HG03354 (cell line): Measurements from ENCODE around the gene RALGDS.
"Not testable (repeated sequence)": the region's sequence is repeated elsewhere in the genome, so short reads cannot be mapped to it uniquely, and the experiment has no call there.

ENCODE experiments used
- ATAC-seq: cut with Tn5 transposase; IDR thresholded peaks from one replicate; pipeline ENCODE4 v1.9.1; 2021; ENCODE audit warnings: mild to moderate bottlenecking; ENCODE audit not compliant: unreplicated experiment, poor library complexity, severe bottlenecking

Gene RALGDS

DNA sequence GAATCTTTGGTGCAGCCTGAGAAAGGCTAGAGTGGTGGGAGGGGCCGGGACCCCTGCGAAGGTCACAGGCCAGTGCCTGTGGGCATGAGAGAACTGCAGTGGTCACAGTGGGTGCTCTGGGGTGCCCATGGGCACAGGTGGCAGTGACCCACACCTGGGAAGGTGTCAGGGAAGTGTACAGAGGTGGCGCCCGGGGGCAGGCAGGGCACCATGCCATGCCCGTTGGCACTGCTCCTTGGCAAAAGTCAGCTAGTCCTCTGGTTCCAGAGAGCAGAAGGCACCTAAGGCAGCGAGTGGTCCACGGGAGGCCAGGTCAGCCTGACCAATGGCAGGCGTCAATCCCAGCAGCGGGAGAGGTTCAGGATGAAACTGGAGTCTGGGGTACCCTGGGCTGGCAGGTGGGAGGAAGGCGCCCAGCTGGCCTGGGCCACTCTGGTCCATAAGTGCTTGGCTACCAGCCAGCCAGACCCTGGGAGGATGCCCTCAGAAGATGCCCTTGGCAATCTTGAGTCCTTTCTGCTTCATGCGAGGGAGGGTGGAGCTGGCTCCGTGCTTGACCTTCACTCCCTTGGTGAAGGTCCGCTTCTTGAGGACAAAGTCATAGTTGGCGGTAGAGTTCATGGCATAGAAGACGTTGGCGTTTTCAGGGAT lies 22.8 kb downstream of the RALGDS start:
- no peak for ATAC-seq

DNA sequence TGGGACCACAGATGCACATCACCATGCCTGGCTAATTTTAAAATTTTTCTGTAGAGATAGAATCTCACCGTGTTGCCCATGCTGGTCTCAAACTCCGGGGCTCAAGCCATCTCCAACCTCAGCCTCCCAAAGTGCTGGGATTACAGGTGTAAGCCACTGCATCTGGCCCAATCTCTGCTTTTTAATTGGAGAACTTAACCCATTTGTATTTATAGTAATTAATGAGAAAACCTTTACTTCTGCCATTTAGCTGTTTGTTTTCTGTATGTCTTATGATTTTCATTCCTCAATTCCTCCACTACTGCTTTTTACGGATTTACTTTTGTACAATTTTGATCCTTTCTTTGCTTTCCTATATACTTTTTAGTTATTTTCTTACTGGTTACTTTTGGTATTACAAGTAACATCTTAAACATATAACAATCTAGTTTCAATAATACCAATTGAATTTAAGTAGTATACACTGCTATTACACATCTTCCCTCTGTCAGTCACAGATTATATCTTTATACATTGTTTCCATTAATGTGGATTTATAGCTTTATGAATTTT lies 26.1 kb downstream of the RALGDS start:
- ATAC-seq = no peak

DNA sequence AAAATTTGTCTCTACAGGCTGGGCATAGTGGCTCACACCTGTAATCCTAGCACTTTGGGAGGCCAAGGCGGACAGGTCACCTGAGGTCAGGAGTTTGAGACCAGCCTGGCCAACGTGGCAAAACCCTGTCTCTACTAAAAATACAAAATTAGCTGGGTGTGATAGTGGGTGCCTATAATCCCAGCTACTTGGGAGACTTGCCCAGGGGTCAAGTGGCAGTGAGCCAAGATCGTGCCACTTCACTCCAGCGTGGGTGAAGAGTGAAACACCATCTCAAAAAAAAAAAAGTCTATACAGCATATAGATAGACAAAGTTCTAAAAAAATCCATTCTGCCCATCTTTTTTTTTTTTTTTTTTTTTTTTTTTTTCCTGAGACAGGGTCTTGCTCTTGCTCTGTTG lies 26.7 kb downstream of the RALGDS start:
- ATAC-seq = not testable (repeated sequence)

DNA sequence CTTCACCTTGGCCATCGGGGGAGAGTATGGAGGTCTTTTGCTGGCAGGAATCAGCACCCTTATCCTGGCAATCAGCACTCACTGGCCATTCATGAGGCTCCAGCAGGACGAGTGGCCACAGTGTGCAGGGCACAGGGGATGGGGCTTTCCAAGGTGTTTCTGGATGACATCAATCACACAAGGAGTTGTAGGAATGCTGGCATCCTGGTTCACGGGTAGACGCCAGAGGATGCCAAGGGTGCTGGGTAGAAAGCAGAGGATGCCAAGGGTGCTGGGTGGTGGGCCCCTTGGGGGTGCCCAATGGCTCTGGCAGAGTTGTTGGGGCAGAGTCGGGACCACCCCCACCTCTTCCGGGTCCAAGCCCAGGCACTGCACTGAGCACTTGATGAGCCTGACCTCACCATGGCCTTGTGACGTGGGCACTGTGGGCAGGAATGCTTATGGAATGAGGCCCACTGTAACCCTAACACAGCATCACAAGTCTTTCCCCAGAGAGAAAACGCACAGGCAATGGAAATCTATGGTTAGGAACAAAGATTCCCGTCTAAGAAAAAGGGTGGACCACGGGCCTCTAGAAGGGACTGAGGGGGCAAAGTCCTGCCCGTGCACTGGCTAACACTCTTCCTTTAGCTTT lies 30.2 kb downstream of the RALGDS start:
- no peak for ATAC-seq

DNA sequence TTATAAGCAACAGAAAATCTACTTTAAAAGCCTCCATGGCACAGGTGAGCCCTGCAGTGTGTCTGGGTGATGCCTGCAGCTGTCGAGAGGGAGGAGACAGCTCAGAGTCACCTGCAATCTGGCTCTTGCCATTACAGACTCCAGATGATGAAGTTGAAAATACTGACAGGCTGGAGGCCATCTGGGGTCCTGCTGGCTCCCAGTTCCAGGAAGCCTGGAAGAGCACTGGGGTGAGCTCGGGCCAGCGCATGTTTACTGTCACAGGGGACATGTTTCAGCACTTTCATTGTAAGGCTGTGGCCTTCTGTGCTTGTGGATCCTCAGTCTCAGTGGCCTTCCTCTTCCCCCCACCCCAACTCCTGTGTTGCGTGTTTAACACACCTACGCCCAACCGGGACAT lies 30.9 kb downstream of the RALGDS start:
- no peak for ATAC-seq

DNA sequence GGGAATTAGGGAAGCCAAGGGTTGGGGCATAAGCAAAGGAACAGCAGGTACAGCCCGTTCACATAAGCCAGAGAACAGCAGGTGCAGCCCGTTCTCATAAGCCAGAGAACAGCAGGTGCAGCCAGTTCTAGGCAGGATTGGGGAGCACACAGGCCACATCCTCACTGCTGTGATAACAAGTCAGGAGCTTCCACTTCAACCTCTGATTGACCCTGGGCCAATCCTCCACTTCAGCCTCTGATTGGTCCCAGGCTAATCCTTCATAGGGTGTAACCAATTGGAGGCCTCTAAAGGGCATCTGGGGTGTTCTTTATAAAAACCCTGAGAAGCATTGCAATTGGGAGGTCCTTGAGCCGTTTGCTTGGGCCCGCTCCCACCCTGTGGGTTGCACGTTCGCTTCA lies 31.8 kb downstream of the RALGDS start:
- no peak for ATAC-seq

DNA sequence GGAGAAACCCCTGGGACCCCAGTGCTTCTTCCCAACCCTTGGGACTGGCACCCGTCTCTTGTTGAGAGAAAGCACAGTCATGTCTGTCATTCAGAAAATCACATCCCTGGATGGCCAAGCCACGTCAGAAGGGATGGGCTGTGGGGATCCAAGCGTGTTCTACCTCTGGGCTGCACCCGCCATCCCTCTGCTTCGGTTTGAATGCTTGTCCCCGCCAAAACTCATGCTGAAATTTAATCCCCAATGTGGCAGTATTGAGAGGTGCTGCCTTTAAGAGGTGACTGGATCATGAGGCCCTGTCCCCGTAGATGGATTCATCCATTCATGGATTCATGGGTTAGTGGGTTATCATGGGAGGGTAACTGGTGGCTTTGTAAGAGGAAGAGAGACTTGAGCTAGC lies 32.3 kb downstream of the RALGDS start:
- no peak for ATAC-seq

DNA sequence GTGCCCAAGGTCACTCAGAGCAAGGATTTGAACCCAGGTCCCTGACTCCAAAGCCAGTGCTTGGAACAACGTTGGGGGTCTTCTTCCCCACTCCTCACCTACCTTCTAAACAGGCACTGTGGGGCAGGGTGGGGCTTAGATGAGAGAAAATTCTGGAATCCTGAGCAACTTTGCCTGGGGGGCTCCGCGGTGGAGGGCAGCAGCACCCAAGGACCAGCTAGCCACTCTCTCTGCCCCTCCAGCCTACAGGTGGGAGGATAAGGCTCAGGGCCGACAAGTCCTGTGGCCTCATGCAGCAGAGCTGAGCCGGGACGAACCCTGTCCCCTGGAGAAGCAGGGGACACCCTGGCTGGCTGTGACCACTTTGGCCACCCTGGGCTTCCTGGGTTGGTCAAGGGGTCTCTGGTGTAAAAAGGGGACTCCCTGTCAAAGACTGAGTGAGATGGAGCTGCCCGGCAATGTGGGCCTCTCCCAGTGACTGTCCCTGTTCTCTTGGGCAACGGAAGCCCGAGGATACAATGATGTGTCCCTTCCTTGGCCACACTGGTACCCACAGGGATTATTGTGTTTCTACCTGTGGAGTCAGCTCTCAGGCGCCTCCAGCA lies 32.8 kb downstream of the RALGDS start:
- no peak for ATAC-seq

DNA sequence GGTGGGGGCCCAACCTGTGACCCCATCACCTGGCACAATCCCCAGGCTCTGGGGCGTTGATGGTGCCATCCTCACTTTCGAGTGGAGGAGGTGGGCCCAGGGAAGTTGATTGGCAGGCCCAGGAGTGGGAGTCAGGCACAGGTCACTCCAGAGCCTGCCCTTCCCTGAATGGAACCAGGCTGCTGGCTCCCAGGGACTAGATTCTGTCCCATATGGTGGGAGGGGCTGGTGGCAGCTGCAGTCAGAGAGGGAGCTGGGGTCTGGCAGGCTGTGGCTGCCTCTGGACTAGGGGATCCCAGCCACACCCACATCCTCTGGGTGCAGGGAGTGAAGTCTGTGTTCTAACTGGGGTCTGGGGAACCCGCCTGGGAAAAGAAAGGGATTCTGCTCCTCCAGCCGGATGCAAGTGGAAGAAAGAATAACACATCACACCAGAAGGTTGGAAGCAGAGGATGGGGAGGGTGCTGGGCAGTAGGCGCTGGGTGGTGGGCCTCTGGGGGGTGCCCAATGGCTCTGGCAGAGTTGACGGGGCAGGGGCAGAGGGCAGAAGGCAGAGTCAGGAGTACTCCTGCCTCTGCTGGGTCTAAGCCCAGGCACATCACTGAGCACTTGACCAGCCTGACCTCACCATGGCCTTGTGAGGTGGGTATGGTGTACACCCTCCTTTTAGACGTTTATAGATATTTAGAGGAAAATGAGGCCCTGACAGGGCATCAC lies 33.5 kb downstream of the RALGDS start:
- no peak for ATAC-seq

DNA sequence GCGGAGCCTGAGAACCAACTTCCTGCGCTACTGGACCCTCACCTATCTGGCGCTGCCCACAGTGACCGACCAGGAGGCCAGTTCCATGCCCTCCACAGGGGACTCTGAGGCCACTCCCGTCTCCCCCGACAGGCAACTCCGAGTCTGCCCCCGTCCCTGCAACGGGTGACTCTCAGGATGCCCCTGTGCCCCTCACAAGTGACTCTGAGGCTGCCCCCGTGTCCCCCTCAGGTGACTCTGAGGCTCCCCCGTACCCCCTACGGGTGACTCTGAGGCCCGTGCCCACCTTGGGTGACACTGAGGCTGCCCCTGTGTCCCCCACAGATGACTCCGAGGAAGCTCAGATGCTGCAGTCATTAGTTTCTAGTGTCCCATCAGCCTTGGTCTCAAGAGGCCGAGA lies 34.1 kb downstream of the RALGDS start:
- ATAC-seq = no peak

DNA sequence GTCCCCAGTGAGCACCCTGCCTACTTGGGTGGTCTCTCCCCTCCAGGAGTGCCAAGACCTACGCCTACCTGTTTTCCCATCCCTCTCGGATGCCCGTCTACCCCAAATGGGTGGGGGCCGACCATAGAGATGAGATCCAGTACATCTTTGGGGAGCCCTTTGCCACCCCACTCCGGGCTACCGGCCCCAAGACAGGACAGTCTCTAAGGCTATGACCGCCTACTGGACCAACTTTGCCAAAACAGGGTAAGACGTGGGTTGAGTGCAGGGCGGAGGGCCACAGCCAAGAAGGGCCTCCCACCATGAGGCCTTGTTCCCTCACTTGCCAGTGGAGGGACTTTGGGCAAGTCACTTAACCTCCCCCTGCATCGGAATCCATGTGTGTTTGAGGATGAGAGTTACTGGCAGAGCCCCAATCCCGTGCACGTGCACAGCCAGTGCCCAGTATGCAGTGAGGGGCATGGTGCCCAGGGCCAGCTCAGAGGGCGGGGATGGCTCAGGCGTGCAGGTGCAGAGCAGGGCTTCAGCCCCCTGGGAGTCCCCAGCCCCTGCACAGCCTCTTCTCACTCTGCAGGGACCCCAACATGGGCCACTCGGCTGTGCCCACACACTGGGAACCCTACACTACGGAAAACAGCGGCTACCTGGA lies 34.7 kb downstream of the RALGDS start:
- not testable (repeated sequence) for ATAC-seq

DNA sequence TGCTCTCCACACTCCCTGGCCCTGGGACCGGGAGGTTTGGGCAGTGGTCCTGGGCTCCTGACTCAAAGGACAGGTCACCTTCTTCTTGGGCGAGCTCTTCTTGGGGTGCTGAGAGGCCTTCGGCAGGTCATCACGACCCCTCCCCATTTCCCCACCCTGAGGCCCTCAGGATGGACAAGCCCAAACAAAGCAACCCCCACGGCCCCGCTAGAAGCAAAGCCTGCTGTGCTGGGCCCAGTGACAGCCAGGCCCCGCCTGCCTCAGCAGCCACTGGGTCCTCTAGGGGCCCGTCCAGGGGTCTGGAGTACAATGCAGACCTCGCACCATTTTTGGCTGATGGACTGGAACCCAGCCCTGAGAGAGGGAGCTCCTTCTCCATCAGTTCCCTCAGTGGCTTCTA lies 37.4 kb downstream of the RALGDS start:
- ATAC-seq = not testable (repeated sequence)

DNA sequence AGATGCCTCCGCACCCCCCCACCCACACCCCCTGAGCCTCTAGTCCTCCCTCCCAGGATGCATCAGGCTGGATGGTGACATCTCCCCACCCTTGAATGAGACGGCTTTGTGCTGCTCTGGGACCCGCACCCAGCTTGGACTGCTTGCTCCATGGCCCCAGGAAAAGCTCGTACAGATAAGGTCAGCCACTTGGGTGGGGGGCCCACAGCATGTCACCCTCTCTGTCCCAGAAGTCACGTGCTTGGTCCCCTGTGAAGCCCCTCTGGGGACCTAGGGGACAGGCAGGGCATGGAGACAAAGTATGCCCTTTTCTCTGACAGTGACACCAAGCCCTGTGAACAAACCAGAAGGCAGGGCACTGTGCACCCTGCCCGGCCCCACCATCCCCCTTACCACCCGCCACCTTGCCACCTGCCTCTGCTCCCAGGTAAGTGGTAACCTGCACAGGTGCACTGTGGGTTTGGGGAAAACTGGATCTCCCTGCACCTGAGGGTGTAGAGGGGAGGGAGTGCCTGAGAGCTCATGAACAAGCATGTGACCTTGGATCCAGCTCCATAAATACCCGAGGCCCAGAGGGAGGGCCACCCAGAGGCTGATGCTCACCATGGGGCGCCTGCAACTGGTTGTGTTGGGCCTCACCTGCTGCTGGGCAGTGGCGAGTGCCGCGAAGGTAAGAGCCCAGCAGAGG lies 38.9 kb downstream of the RALGDS start:
- ATAC-seq = not testable (repeated sequence)

DNA sequence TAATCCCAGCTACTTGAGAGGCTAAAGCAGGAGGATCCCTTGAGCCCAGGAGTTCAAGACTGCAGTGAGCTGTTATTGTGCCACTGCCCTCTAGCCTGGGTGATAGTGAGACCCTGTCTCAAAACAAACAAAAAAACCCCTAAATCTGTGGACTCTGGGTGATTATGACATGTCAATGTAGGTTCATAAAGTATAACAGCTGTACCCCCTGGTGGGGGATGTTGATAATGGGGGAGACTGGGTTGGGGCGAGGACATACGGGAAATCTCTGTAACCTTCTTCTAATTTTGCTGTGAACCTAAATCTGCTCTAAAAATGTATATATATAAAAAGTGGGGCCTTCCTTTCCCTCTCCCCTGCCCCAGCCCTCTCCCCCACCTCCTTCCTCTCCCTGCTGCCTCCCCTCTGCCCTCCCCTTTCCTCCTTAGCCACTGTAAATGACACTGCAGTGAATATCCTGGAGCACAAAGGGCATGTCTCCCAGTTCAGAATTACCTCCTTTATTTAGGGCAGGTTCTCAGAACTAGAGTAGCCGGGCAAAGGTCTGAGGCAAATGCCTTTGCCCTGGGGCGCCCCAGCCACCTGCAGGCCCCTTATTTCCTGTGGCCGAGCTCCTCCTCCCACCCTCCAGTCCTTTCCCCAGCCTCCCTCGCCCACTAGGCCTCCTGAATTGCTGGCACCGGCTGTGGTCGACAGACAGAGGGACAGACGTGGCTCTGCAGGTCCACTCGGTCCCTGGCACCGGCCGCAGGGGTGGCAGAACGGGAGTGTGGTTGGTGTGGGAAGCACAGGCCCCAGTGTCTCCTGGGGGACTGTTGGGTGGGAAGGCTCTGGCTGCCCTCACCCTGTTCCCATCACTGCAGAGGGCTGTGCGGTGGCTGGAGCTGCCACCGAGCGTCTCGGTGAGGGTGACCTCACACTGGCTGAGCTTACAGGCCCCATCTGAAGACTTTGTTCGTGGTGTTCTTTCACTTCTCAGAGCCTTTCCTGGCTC lies 40.0 kb downstream of the RALGDS start:
- not testable (repeated sequence) for ATAC-seq

DNA sequence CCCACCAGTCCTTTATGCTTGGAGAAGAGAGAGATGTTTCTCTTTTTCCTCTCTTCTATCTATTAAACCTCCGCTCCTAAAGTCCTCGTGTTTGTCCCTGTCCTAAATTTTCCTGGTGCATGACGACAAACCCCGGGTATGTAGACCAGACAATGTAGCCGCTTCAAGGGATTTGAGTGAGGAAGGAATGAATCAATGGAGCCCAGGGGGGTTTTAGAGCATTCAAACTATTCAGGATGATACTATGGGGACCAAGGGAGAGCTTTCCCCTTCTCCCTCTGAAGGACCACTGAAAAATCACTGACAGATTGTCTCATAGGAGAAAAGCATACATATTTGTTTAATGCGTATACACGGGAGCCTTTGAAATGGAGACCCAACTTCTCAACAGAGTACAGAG lies 40.9 kb downstream of the RALGDS start:
- no peak for ATAC-seq

DNA sequence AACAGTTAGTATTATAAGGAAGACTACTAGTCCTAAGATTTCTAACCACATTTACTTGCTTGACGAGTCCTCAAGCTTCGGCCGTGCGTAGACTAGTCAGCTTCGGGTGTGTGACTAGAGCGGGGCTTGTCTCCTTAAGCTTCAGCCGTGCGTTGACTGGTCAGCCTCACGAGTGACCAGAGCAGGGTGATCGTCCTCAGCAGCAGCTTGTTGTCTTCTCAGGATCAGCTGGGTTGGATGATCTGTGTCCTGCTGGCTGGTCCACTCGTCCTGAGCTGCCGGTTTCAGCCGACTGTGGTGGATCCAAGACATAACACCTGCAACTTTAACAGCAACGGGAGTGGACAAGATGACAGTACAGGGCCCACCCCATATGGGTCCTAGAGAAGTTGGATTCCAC lies 42.6 kb downstream of the RALGDS start:
- ATAC-seq = no peak

DNA sequence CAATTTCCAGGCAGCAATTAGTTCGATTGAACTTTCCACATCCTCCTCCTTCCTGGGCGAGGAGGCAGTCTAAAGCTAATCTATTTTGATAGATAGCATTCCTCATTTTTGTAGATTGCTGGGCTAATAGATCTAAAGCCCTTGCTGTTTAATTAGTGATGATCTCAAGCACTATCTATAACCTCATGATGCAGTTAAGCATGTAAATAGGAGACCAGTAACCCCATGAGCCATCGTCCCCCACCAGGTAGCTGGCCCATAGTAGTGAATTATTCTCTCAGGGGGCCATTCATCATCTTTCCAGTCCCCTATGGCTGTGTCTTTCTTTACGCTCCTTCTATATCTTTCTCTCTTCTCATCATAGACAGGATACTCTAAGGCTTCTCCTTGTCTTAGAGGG lies 44.3 kb downstream of the RALGDS start:
- no peak for ATAC-seq

DNA sequence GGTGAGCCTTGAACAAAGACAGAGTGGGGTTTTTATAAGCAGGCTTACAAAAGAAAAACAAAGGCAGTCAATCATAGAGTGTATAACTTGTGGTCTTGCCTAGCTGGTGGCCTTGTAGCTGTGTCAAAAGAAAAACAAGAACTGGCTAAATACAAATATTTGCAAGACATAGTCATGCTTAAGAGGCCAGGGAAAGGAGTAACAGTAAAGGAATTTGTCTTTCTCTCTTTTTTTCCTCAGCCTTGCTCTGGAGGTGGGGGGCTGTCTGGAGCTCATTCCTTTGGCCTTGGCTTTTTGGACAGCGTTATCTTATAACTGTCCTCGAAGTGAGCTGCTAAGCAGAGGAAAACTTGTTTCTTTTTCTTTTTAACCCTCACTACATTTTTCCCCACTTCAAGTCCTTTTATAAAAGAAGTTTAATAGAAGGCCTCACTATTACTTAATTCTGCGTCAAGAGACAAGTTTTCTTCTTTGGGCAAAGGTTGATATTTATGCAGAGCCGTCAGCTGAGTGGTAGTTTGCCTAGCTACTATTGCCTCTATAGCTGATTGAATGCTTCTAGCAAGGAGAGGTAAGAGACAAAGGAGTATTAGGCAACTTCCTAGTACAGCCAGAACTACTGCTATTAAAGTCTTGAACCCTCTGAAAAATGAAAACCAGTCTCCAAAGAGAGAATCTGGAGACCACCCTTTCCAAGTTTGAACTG lies 45.0 kb downstream of the RALGDS start:
- no peak for ATAC-seq
